Kasumi-1 (cell line): Measurements from ENCODE around the gene EP400.

Experiments used
- DNase-seq, 2 experiments: peaks; one replicate each; lab custom pipeline; 2025; lab: John Stamatoyannopoulos, UW

Gene EP400

DNA sequence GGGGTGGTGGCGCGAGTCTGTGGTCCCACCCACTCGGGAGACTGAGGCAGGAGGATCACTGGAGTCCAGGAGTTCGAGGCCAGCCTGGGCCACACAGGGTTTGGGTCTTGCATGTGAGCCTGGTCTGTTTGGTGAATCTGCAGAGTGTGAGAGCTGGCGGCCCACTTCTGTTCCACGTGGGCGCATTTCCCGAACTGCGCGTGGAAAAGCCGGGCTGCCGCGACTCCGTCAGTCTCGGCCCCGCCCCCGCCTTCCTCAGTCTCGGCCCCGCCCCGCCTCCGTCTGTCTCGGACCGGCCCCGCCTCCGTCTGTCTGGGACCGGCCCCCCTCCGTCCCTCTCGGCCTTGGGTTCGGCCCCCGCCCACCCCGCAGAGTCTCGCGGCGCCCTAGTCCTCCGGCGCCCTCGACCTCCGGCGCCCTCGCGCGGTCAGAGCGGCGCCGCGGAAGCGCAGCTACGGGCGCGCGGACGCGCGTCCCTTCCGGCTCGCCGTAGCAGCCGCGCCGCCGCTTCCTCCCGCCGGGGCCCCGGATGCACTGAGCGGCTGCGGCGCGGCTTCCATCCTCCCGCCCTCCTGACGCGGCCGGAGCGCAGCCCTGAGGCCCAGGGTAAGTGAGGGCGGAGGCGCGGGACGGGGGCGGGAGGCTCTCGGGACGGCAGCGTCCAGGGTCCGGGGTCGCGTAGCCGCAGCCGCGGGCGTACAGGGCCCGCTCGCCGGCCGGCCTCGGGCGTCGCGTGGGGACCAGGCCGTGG lies at the start of gene EP400:
Gene EP400 (plus strand): TSS at position 512 of the 751 bp plus-strand sequence. CDS start 10,678 bp downstream, outside the sequence.
- DNase-seq: peak; percentile 85 to 88

GRCh38 chr12:131900397-131900796 lies 49.3 kb upstream of the EP400 start:
- DNase-seq: no peak

GRCh38 chr12:131901431-131902331 lies 48.1 kb upstream of the EP400 start:
- no peak for DNase-seq

- DNase-seq: no peak
Observed at GRCh38 chr12:131902332-131903241, 47.2 kb upstream of the EP400 start.

DNA sequence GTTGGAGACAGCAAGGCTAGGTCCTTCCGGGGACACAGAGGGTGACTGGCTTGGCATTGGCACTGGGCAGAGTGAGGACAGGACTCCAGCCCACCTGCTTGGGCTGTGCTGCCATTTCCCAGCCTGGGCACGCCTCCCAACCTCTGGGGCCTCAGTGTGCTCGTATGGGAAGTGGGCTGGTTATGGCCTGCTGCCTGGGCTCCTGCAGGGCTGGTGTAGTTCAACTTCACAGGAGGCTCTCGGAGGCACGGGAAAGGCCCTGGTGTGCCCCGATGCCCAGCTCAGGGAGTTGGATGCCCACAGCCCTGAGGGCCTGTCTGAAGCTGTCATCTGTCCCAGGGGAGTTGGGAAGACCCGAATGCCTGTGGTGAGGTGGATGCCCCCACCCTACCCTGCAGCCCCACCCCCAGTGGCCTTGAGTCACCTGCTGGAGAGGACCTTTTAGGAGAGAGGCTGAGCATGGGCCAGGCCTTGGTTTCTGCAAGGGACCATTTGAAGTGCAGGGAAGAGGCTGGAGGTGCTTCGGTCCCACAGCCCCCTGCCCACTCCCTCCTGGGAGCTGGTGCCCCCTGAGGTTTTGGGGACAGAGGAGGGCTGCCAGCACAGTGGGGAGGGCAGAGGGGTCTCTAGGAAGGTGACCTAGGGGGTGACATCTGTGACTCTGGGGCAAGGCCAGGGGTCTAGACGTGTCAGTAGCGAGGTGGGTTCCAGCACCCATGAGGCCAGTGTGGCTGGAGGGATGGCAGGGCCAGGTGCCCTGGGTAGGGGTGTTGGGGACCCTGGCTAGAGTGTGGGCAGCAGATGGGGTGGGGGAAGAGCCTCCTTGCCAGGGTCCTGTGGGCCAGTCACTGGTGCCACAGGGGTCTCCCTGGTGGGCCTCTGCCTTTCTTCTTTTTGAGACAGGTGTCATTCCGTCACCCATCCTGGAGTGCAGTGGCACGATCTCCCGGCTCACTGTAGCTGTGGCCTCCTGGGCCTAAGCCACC lies 46.2 kb upstream of the EP400 start:
- DNase-seq: no peak

GRCh38 chr12:131904346-131904745 lies 45.4 kb upstream of the EP400 start:
- DNase-seq: no peak

DNA sequence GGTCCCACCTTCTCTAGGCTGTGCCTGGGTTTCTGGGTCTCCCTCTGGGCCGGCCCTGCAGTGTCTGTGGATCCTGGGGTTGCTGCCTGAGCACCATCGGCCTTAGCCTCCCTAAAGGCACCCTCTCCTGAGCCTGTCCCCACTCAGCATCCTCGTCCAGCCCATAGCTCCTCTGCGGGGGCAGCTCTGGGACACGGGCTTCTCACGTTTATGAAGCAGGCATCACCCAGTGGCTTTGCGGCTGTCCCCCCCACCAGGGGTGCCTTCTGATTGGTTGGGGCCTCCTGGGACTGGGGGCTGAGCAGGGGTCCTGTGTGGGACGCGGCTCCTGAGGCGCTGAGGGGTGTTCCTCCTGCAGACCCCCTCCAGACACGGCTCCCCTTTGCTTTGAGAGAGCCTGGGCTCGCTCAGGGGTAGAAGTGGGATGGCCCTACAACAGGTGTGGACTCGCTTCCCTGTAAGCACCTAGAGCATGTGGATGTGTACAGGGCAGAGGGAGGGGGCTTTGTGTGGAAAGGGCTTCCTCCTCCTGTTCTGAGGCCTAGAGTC lies 44.6 kb upstream of the EP400 start:
- DNase-seq: no peak

DNA sequence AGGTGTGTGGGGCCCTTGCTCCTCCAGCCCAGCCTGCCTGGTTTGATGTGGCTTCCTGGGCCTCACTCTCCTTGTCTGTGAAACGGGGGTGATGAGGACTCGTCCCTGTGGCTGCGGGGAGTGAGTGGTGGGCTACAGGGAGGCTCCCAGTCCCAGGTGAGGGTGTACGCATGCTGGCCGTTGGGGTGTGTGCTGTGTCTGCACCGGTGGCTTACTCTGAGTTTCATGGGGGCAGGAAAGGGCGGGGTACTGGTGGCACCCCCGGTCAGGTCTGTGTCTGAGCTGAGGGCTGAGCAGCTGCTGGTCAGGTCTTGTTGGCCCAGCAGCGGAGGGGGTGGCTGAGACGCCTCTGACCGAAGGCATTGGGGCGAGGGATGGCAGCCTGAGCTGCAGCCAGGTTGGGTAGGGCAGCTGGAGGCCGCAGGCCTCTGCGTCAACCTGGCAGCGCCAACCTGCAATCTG lies 44.1 kb upstream of the EP400 start:
- no peak for DNase-seq

DNA sequence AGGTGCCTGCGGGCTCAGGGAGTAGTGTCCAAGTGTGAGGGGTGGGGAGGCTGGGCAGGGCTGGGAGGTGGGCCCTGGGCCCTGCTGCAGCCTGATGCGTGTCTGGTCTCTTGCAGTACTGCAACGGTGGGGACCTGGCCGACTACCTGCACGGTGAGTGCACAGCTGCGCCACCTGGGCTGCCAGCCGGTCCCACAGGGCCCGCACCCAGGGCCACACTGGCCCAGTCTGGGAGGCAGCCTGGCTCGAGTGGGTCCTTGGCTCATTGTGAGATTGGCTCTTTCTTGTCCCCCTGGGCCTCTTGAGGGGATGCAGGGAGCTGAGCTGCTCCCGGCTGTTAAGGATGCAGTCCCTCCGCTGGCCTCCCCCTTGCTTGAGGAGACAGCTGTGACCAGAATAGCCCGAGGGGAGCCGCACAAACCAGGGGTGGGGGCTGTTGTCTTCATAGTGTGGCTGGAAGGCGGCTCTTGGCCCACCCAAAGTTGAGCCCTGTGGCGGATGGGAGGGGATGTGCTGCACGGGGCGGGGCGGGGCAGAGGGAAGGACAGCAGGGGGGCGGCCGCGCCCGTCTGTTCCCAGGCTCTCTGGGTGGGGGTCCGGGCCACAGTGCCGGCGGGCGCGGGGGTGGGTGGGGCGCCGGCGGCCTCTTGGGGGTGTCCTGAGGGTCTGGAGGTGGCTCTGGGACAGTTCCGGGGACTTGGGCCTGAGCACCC lies 42.2 kb upstream of the EP400 start:
- no peak for DNase-seq

GRCh38 chr12:131908092-131909080 lies 41.4 kb upstream of the EP400 start:
- DNase-seq: no peak

DNA sequence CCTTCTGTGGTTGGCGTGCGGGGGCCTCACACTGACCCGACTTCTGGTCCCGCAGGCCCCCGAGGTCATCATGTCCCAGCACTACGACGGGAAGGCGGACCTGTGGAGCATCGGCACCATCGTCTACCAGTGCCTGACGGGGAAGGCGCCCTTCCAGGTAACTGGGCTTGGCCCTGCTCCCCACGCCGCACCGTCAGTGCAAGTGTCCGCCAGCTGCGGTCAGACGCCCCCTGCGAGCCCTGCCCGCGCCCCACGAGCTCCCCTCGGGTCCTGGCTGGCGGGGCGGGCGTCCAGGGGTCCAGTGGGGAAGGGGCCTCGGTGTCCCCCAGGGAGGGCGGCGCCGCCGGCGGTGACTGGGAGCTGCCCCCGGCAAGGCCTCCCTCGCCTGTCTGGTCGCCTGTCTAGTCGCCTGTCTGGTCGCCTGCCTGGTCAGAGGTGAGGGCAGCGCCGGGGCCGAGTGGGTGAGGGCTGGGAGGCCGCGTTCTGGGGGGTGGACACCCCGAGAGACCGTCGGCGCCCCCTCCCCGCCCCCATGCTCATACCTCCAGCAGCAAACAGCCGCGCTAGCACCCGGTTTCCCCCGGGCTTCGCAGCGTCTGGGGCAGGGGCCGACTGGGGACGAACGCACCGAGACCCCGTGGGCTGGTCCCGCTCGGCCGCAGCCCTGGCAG lies 40.5 kb upstream of the EP400 start:
- DNase-seq: no peak

DNA sequence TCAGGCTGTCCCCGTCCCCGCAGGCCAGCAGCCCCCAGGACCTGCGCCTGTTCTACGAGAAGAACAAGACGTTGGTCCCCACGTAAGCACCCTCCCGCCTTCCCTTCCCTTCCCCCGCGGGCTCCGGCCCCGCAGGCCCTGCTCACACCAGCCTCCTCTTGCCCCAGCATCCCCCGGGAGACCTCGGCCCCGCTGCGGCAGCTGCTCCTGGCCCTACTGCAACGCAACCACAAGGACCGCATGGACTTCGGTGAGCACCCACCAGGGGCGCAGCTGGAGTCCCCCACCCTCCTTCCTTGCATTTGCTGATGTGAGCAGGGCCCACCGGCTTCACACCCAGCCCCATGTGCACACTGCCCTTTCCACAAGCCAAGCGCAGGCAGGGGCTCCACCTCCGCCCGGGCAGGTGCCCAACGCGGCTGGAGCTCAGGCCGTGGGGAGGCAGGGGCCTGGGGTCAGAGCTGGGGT lies 40.0 kb upstream of the EP400 start:
- DNase-seq: no peak

DNA sequence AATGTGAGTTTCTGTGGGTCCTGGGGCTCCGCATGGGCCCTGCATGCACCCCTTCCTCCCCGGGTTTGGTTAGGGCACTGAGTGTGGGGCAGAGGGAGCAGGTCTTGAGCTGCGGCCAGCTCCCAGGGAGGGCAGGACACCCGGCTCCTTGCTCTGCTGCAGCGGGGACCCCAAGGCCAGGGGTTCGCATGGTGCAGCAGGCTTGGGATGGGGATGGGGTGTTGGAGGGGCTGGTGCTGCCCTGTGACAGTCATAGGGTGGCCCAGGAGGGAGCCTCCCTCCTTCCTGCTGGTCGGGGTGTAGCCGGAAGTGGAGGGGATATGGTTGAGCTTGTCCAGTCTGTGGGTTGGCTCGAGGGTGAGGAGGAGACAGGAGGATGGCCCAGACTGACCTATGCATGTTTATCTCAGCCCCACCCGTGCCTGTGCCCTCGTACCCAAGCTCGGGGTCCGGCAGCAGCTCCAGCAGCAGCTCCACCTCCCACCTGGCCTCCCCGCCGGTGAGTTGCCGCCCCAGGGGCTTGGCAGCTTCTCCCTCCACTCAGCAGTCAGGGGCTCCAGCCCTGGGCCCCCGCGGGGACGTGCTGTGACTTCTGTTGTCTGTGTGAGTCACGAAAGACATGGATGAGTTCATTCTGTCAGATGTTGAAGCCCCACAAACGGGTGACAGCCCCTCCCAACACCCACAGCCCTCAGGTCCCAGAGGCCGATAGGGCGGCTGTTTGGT lies 39.3 kb upstream of the EP400 start:
- DNase-seq: no peak

DNA sequence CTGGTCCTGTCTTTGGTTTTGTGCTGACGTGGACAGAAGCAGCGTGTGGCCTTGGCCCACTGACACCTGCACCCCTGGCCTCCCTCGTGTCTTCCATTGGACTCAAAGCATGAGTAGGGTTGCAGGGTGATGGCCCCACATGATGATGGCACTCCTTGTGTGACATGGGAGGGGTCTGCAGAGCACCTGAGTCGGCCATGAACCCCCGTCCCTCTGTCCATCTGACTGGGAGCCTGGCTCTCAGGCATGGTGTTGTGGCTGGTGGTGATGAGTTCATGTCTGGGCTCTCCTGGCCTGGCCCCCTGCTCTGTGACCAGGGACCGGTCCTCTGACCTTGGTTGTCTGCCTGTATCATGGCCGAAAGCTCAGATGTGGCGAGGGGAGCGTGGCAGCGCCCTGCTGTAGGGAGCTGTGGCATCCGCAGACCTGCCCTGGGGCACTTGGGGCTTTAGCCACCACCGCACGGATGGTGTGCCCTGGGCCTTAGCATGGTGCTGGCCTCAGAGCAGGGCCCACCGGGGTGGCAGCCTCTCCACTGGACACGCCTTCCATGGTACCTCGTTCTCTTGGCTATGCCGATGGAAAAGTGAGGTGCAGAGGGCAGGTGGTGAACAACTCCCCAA lies 38.6 kb upstream of the EP400 start:
- no peak for DNase-seq

DNA sequence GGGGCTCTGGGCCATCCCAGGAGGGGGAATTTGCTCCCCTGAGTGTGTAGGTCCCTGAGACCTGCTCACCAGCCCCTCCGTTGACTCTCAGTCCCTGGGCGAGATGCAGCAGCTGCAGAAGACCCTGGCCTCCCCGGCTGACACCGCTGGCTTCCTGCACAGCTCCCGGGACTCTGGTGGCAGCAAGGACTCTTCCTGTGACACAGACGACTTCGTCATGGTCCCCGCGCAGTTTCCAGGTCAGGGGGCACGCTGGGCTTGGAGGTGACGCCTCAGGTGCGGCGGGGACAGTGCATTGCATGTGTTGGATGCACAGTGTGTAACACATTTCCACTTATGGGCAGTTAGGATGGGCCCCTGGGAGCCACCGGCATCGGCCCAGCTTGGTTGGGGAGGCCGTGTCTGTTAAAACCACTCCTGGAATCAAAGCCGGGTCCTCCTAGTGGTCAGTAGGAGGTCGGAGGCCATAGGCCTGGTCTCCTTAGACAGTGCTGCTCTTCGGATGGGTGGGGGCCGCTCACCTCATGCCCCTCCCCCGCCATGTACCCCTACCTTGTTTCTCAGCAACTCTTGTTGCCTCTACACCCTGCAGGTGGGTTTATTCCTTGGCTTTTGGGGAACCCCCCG lies 37.8 kb upstream of the EP400 start:
- DNase-seq: no peak
